ENCODE measurements around the gene SKA3. TPM values are rescaled to one million over a fixed set of nuclear protein-coding genes. Genes with fewer than 3 reads are reported as not detected.
A peak's percentile ranks its signal among the peaks of the same experiment; 100 is the strongest.
"Not testable (repeated sequence)": the region's sequence is repeated elsewhere in the genome, so short reads cannot be mapped to it uniquely, and the experiment has no call there.

SKA3 gene
- 10 to 100 TPM; 33.2 to 34.7 TPM for total RNA-seq

DNA sequence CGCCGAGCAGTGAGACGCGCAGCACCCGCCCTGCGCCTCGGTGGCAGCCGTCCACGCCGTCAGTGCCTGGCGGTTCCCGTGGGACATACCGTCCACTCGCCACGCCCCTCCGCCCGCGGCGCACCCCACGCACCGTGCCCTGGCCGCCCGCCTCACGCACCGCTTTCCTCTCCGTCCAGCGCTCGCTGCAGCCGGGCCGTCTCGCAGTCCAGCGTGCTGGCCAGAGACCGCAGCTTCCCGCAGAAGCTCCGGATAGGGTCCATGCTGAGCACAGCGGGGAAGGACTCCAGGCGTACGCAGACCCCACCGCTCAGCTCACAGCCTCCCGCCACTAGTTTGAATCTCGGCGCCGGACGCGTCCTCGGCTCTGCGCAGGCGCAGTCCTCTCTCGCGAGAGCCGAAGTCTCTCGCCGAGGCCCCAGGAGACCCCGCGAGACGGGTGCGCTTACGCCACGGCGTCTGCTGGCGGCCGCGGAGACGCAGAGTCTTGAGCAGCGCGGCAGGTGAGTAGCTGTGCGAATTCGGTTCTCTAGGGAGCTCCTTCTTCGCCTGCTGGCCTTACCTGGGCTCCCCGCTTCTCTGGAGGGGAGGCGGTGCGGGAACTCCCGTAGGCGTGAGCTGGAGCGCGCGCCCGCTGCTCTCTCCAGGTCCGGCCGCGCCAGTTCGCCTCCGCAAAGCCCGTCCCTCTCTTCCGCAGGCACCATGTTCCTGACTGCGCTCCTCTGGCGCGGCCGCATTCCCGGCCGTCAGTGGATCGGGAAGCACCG, at the start of gene SKA3, which contains the start of gene MRPL57:
Gene SKA3, minus strand, starts transcription at position 338 of the 767 bp plus-strand sequence. Its CDS starts 75 bp downstream, at position 263.
Gene MRPL57, plus strand, starts transcription at position 444 of the 767 bp plus-strand sequence. Its CDS starts 259 bp downstream, at position 703.
- ChIA-PET CTCF (interaction anchor here (0.9 to 3.3 kb wide), 14 partner anchors 8 to 985 kb away, joined by 3 to 26 read pairs (median 6); no protein-coding TSS in a partner anchor), POLR2A (interaction anchor here (0.8 to 3.1 kb wide), 41 partner anchors 9 to 1313 kb away, joined by 3 to 36 read pairs (median 4); partner anchors contain the start of genes EEF1AKMT1, LATS2, MICU2 and XPO4)
- H3K27me3 Mint-ChIP-seq: no peaks in the 10 kb centered on the region

DNA sequence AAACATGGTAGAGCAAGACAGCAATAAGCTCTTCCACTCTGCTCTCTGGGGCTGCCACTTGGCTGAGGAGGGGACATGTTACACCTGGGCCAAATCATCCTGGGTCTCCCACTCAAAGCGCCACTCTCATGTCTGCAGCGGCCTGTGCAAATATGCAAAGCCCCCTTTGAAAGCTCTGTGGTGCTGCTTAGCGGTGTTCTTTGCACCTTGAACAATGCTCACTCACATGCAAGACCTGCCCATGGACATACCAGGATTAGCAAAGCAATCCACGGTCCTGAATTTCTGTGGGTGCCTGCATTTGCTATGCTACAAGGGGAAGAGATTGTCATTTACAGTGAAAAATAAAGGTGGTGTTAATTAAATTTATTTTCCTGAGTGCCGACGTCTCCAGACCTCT, 48.7 kb upstream of the SKA3 start:
- H3K27ac Mint-ChIP-seq: no peak overlapping the region
- H3K27me3 Mint-ChIP-seq: peaks cover 36% of the 10 kb centered on the region
- ChIA-PET CTCF (no interaction called here), POLR2A (no interaction called here)
- H3K36me3 Mint-ChIP-seq (ENCODE audit: low read depth): peaks cover 8% of the 10 kb centered on the region
- no peak for DNase-seq
- H3K4me1 Mint-ChIP-seq: no peaks in the 10 kb centered on the region
- H3K4me3 Mint-ChIP-seq: no peak overlapping the region
- H3K9me3 Mint-ChIP-seq: peaks cover 16% of the 10 kb centered on the region

More for the DNA sequence above, at the start of gene SKA3, which contains the start of gene MRPL57:
- Mint-ChIP-seq H3K9me3 (no peaks in the 10 kb centered on the region), H3K4me3 (peak within 1 kb of the TSS; percentile 99), H3K4me1 (peaks cover 44% of the 10 kb centered on the region), H3K36me3 (ENCODE audit: low read depth) (peaks cover 33% of the 10 kb centered on the region), H3K27ac (peak within 1 kb of the TSS; percentile 93)
- DNase-seq: peak; percentile 95

- Mint-ChIP-seq H3K9me3 (peaks cover 16% of the 10 kb centered on the region), H3K4me3 (no peak overlapping the region), H3K27me3 (peaks cover 38% of the 10 kb centered on the region), H3K36me3 (ENCODE audit: low read depth) (peaks cover 8% of the 10 kb centered on the region), H3K27ac (no peak overlapping the region), H3K4me1 (peaks cover 20% of the 10 kb centered on the region)
- DNase-seq: no peak
- CTCF ChIA-PET: no interaction called here
- POLR2A ChIA-PET: no interaction called here
These were observed 44.9 kb upstream of the SKA3 start for GRCh38 chr13:21221268-21221667.

DNA sequence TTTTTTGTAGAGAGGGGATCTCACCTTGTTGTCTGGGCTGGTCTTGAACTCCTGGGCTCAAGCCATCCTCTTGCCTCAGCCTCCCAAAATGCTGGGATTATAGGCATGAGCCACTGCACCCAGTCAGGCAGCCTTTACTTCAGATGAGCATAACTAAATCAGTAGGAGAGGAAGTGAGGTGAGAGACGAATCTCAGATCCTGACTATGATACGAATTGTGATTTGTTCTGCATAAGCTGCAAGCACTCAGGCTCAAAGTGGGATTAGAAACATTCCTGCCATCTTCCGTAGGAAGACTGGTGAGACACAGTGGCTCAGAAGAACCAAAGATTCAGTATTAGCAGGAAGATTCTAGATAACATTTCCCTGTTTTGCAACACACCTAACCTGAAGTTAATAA, 43.4 kb upstream of the SKA3 start:
- Mint-ChIP-seq H3K36me3 (ENCODE audit: low read depth) (peaks cover 10% of the 10 kb centered on the region), H3K9me3 (peaks cover 16% of the 10 kb centered on the region), H3K4me1 (peaks cover 20% of the 10 kb centered on the region), H3K27me3 (peaks cover 46% of the 10 kb centered on the region)
- H3K27ac Mint-ChIP-seq, DNase-seq, H3K4me3 Mint-ChIP-seq: not testable (repeated sequence)
- POLR2A ChIA-PET: interaction anchor here (1.7 to 3.7 kb wide), 3 partner anchors 11 to 43 kb away, joined by 6 to 24 read pairs (median 6); partner anchors contain the start of genes MRPL57 and SKA3
- CTCF ChIA-PET: interaction anchor here (1.0 to 2.4 kb wide), 3 partner anchors 43 to 296 kb away, joined by 3 to 12 read pairs (median 6); partner anchors contain the start of genes MRPL57 and SKA3

DNA sequence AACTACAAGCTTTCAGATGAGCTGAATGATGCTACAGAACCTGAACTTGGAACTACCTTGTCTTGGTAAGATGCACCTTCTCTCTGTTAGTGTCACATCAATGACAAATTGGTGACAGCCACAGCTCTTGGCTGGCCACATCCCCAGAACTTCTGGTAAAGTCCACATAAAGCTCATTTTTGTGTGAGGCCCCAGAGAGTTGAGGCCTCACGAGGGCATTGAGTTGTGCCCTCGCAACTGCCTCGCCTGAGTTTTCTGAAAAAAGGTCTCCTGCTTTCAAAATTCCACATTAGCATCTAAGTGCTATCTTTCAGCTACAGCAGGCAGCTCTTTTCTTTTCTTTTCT, 42.7 kb upstream of the SKA3 start:
- Mint-ChIP-seq H3K27ac (peak overlapping the region; percentile 67), H3K4me3 (no peak overlapping the region), H3K36me3 (ENCODE audit: low read depth) (peaks cover 10% of the 10 kb centered on the region), H3K4me1 (peaks cover 20% of the 10 kb centered on the region), H3K27me3 (peaks cover 46% of the 10 kb centered on the region), H3K9me3 (peaks cover 16% of the 10 kb centered on the region)
- CTCF ChIA-PET: interaction anchor here (1.0 to 2.4 kb wide), 5 partner anchors 21 to 295 kb away, joined by 3 to 12 read pairs (median 6); partner anchors contain the start of genes MRPL57 and SKA3
- peak; percentile 41 for DNase-seq
- POLR2A ChIA-PET: interaction anchor here (0.8 to 3.7 kb wide), 4 partner anchors 12 to 64 kb away, joined by 5 to 24 read pairs (median 6); partner anchors contain the start of genes MRPL57 and SKA3

DNA sequence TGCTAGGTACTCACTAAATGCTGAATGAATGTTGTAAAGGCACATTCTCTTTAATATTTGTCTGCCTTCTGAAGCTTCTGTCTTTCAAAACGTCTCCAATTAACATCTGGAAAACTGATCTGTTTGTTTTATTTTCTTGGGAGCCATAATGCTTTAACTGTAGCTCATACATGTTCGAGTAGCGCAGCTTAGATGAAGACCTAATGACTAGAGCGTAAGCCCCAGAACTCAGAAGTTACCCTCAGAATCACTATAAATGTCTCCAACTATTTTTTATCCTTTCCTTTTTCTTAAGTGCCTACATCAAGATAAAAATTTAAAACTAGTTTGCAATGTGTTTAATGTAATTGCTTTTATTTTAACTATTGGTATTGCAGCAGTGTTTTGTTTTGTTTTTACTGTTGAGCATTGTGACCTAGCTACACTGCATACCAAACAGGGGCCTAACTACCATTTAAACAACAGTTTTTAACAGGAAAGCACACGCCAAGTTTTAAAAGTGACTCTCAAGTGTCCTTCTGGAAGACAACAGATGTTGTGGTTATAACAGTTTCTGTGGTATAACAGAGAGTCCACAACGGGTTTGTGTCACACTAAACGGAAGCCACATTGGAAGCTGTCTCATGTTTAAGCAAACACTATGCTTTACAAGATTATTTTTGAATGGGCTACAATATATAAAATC, 42.1 kb upstream of the SKA3 start:
- POLR2A ChIA-PET: interaction anchor here (0.8 to 3.7 kb wide), 4 partner anchors 12 to 64 kb away, joined by 5 to 24 read pairs (median 6); partner anchors contain the start of genes MRPL57 and SKA3
- Mint-ChIP-seq H3K27me3 (peaks cover 51% of the 10 kb centered on the region), H3K9me3 (peaks cover 16% of the 10 kb centered on the region), H3K4me3 (peak overlapping the region; percentile 19), H3K36me3 (ENCODE audit: low read depth) (peaks cover 10% of the 10 kb centered on the region), H3K27ac (peak overlapping the region; percentile 67), H3K4me1 (peaks cover 20% of the 10 kb centered on the region)
- CTCF ChIA-PET: interaction anchor here (1.0 to 2.4 kb wide), 5 partner anchors 22 to 295 kb away, joined by 3 to 12 read pairs (median 6); partner anchors contain the start of genes MRPL57 and SKA3
- DNase-seq: peak; percentile 49

DNA sequence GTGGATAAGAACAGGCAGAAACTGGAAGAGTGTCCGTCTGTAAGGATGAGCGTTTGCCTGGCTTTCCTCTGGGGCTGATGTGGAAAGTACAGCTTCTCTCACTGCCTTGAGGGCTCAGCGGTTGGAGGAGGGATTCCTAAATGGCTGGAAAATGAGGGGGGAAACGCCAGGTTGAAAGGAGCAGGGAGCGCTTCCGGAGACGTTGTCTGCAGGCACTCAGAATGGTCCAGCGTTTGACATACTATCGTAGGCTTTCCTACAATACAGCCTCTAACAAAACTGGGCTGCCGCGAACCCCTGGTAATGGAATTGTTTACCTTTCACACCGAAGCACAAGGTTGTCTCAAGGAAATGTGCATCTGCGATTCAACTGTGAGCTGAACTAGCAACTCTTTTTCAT, 40.0 kb upstream of the SKA3 start:
- CTCF ChIA-PET: no interaction called here
- H3K27me3 Mint-ChIP-seq: peaks cover 53% of the 10 kb centered on the region

DNA sequence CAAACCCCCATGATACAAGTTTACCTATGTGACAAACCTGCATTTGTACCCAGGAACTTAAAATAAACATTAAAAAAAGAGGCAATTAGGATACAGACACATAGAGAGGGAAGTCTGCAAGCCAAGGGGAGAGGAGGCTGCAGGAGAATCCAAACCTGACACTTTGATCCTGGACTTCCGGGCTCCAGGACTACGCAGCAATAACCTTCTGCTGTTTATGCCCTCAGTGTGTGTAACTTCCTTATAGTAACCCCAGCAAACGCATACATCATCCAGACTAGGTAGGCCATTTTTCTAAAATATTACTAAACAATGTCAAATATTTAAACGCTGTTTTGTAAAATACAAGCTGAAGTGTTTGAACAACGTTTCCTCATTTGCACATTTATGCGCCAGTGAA, 39.1 kb upstream of the SKA3 start:
- CTCF ChIA-PET, POLR2A ChIA-PET: not testable (repeated sequence)

More for the DNA sequence above, 40.0 kb upstream of the SKA3 start:
- Mint-ChIP-seq H3K9me3 (peaks cover 17% of the 10 kb centered on the region), H3K4me1 (peaks cover 20% of the 10 kb centered on the region), H3K4me3 (no peak overlapping the region), H3K36me3 (ENCODE audit: low read depth) (peaks cover 3% of the 10 kb centered on the region), H3K27ac (no peak overlapping the region)
- POLR2A ChIA-PET: no interaction called here
- no peak for DNase-seq

DNA sequence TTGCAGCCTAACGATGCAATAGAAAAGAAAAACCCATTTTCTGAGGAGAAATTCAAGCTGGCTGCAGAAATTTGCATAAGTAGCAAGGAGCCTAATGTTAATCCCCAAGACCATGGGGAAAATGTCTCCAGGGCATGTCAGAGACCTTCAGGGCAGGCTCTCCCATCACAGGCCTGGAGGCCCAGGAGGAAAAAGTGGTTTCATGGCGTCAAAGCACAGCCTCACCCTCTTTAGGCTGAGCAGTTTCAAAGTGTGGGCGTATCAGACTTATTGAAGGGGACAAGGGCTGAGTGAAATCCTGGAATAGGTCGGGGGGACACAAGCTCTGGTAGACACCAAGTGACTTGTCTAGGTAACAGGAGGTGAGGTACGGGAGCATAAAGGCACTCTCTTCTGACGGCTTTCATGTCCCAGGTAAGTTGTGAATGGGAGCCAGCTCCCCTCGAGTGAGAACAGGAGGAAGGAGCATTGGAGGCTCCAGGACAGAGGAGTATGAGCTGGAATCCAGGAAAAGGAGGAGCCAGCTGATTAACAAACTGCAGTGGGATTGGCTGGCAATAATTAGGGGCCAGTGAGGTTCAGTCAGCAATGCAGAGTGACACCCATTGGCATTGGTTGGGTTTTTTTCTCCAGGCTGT, 35.9 kb upstream of the SKA3 start:
- Mint-ChIP-seq H3K9me3 (peaks cover 13% of the 10 kb centered on the region), H3K27me3 (peaks cover 61% of the 10 kb centered on the region), H3K4me3 (no peak overlapping the region), H3K4me1 (no peaks in the 10 kb centered on the region), H3K36me3 (ENCODE audit: low read depth) (peaks cover 3% of the 10 kb centered on the region), H3K27ac (no peak overlapping the region)
- ChIA-PET CTCF (no interaction called here), POLR2A (no interaction called here)
- no peak for DNase-seq

More for the DNA sequence above, 39.1 kb upstream of the SKA3 start:
- not testable (repeated sequence) for H3K36me3 Mint-ChIP-seq (ENCODE audit: low read depth); H3K4me3 Mint-ChIP-seq; DNase-seq; H3K27ac Mint-ChIP-seq
- Mint-ChIP-seq H3K27me3 (peaks cover 58% of the 10 kb centered on the region), H3K4me1 (peaks cover 20% of the 10 kb centered on the region), H3K9me3 (peaks cover 13% of the 10 kb centered on the region)

GRCh38 chr13:21208652-21209154, 32.4 kb upstream of the SKA3 start:
- Mint-ChIP-seq H3K27me3 (peaks cover 34% of the 10 kb centered on the region), H3K27ac (no peak overlapping the region), H3K4me1 (no peaks in the 10 kb centered on the region), H3K36me3 (ENCODE audit: low read depth) (no peaks in the 10 kb centered on the region), H3K4me3 (no peak overlapping the region), H3K9me3 (peaks cover 16% of the 10 kb centered on the region)
- ChIA-PET CTCF (no interaction called here), POLR2A (no interaction called here)
- no peak for DNase-seq

DNA sequence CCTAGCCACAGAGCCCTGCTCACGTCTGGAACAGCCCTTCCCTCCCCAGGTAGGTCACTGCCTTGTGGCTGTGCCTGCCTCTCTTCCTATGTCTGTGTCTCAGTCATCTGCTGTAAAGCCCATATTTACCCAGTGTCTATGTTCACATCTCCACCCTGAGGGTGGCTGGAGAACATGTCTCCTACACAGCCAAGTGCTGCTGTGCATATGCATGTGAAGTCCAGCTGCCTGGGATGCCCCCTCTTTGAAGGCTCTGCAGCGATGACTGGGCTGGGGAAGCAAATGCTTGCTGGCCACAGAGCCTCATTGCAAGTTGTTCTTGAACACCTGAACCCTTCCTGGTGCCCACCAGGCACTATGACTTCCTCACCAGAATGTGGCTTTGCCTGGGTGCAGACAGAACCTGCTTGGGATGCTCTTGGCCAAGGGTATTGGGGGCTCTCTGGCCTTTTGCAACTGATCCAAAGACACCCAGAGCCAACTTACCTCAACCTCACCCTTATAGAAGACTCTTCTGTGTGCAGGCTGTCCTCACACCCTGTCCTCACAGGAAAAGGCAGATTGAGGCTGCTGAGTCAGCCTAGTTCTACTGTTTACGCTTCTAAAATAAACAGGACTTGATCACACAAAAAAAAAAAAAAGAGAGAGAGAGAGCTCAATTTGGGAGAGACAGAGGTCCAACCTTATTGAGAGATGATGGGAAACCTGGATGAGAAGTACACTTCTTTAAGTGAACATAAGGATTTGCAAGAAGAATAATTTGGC, 26.6 kb upstream of the SKA3 start:
- ChIA-PET CTCF (no interaction called here), POLR2A (interaction anchor here (0.6 kb wide), 1 partner anchor 23 kb away, joined by 3 read pairs; no protein-coding TSS in a partner anchor)
- DNase-seq: no peak
- H3K36me3 Mint-ChIP-seq (ENCODE audit: low read depth): no peaks in the 10 kb centered on the region
- H3K4me1 Mint-ChIP-seq: peaks cover 2% of the 10 kb centered on the region
- H3K4me3 Mint-ChIP-seq: no peak overlapping the region
- peaks cover 7% of the 10 kb centered on the region for H3K27me3 Mint-ChIP-seq
- no peak overlapping the region for H3K27ac Mint-ChIP-seq
- peaks cover 13% of the 10 kb centered on the region for H3K9me3 Mint-ChIP-seq
